ENCODE results near the gene SLC9C1. TPM values are rescaled to one million over a fixed set of nuclear protein-coding genes. Genes with fewer than 3 reads are reported as not detected.

Gene SLC9C1
- polyA plus RNA-seq (2011; rRNA removed) (not detected in 2 replicates), polyA minus RNA-seq (2011; rRNA and poly(A)+ RNA removed) (not detected in 2 replicates)

DNA sequence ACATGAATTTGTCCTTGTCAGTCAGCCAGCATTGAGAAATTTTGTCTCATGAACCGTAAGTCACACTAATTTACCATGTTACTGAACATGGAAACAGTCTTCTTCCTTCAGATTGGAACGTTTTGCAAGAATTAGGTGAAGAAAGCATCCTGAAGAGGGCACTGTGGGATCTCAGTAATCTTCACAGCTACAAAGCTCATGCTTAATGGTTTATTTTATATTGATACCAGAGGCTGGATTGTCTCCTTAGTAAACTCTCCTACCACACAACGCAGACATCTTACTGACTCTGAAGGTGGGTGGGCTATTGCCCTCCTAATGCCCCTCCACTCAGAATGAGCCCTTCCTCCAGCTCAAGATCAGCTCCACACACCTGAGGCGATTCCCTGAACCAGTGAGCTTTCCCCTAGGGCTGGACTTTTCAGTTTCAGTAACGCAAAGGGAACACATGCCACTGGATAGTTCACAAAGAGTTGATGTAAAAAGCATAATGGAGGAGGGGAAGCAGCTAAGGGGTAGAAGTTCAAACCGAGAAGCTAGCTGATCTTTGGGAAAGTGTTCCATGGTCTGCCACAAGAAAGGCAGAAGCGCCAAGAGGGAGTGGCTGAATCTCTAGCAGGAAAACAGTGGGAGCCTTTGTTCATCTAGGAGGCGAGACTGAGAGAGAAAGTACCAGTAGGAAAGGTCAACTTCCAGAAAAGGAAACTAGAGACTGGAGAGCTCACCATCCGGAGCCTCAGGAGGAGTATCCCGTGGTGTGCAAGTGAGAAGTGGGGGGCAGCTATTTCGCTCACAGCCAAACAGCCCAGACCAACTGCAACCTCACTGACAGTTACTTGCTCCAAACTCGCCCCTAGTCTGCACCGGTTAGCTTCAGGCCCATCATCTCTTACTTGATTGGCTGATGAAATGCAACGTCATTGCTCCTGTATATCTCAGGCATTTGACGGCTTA is at the start of gene SLC9C1:
SLC9C1 (minus strand) TSS at position 849 of the 954 bp plus-strand sequence. CDS start 7,425 bp downstream, outside the sequence.
- Histone ChIP-seq H3K36me3 (ENCODE audit: control insufficient read depth, insufficient read depth, low read length) (no peaks in the 10 kb centered on the region), H3K27me3 (ENCODE audit: control insufficient read depth, insufficient read depth, low read length) (no peaks in the 10 kb centered on the region), H3K4me3 (ENCODE audit: low read depth, low read length) (peak within 1 kb of the TSS; percentile 15)
- DNase-seq (ENCODE audit: low read depth), result peak; percentile 15
- ChIA-PET POLR2A (interaction anchor here (0.5 kb wide), 1 partner anchor 16 kb away, joined by 3 read pairs; no protein-coding TSS in a partner anchor), CTCF (interaction anchor here (0.6 to 4.1 kb wide), 31 partner anchors 8 to 240 kb away, joined by 3 to 36 read pairs (median 4); partner anchors contain the start of gene CD200)
- TF ChIP-seq, protein P1, sequence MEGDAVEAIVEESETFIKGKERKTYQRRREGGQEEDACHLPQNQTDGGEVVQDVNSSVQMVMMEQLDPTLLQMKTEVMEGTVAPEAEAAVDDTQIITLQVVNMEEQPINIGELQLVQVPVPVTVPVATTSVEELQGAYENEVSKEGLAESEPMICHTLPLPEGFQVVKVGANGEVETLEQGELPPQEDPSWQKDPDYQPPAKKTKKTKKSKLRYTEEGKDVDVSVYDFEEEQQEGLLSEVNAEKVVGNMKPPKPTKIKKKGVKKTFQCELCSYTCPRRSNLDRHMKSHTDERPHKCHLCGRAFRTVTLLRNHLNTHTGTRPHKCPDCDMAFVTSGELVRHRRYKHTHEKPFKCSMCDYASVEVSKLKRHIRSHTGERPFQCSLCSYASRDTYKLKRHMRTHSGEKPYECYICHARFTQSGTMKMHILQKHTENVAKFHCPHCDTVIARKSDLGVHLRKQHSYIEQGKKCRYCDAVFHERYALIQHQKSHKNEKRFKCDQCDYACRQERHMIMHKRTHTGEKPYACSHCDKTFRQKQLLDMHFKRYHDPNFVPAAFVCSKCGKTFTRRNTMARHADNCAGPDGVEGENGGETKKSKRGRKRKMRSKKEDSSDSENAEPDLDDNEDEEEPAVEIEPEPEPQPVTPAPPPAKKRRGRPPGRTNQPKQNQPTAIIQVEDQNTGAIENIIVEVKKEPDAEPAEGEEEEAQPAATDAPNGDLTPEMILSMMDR (IDR thresholded peaks at IDR 0.05; ENCODE audit: insufficient read depth, low read depth, low read length), result peak; percentile 70

DNA sequence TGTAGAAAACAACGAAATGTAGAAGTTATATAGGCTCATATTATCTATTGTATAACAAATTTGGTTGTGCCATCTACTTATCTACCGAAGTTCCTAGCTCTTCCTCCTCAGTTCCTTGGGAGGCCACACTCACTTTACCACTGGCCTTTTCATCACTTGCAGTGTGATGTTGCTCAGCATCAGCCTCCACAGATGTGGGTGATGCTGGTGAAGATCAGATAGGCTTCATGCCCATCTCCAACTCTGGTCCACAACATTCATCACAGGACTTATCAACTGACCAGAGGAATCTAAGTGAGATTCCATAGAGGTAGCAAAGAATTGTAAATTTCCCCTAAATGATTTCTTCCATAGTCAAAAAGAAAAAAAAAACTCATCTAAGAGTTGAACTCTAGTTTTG is 47.4 kb upstream of the SLC9C1 start:
- TF ChIP-seq, protein P1 (IDR thresholded peaks at IDR 0.05; ENCODE audit: insufficient read depth, low read depth, low read length), result no peak
- ChIA-PET CTCF (no interaction called here), POLR2A (no interaction called here)
- Histone ChIP-seq H3K4me3 (ENCODE audit: low read depth, low read length) (no peak overlapping the region), H3K36me3 (ENCODE audit: control insufficient read depth, insufficient read depth, low read length) (no peaks in the 10 kb centered on the region), H3K27me3 (ENCODE audit: control insufficient read depth, insufficient read depth, low read length) (peaks cover 5% of the 10 kb centered on the region)
- no peak for DNase-seq (ENCODE audit: low read depth)

- CTCF ChIA-PET, result no interaction called here
- TF ChIP-seq, protein P1 (IDR thresholded peaks at IDR 0.05; ENCODE audit: insufficient read depth, low read depth, low read length), result no peak
- POLR2A ChIA-PET, result no interaction called here
- H3K4me3 ChIP-seq (ENCODE audit: low read depth, low read length), result no peak overlapping the region
- peaks cover 8% of the 10 kb centered on the region for H3K27me3 ChIP-seq (ENCODE audit: control insufficient read depth, insufficient read depth, low read length)
- DNase-seq (ENCODE audit: low read depth), result no peak
- H3K36me3 ChIP-seq (ENCODE audit: control insufficient read depth, insufficient read depth, low read length), result no peaks in the 10 kb centered on the region
Observed at GRCh38 chr3:112339609-112340008, 45.6 kb upstream of the SLC9C1 start.

GRCh38 chr3:112339134-112339533 is 45.1 kb upstream of the SLC9C1 start:
- no peak for DNase-seq (ENCODE audit: low read depth)
- Histone ChIP-seq H3K4me3 (ENCODE audit: low read depth, low read length) (no peak overlapping the region), H3K27me3 (ENCODE audit: control insufficient read depth, insufficient read depth, low read length) (peaks cover 9% of the 10 kb centered on the region), H3K36me3 (ENCODE audit: control insufficient read depth, insufficient read depth, low read length) (no peaks in the 10 kb centered on the region)
- POLR2A ChIA-PET, result no interaction called here
- CTCF ChIA-PET, result interaction anchor here (1.7 kb wide), 1 partner anchor 34 kb away, joined by 5 read pairs; no protein-coding TSS in a partner anchor
- TF ChIP-seq, protein P1 (IDR thresholded peaks at IDR 0.05; ENCODE audit: insufficient read depth, low read depth, low read length), result no peak

DNA sequence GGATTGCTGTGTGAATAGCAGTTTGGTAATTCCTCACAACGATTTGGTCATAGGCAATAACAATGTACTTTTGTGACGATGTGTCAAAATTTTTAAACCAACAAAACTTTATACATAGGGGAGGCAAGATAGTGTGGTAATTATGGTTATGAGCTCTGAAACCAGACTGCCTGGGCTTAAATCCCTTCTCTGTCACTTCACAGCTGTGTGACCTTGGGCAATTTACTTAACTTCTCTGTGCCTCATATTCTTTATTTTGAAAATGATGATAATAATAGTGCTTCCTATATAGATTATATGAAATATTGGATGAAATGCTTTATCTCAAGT is 44.7 kb upstream of the SLC9C1 start:
- ChIA-PET POLR2A (no interaction called here), CTCF (interaction anchor here (1.7 kb wide), 1 partner anchor 33 kb away, joined by 5 read pairs; no protein-coding TSS in a partner anchor)
- Histone ChIP-seq H3K4me3 (ENCODE audit: low read depth, low read length) (no peak overlapping the region), H3K27me3 (ENCODE audit: control insufficient read depth, insufficient read depth, low read length) (peaks cover 11% of the 10 kb centered on the region), H3K36me3 (ENCODE audit: control insufficient read depth, insufficient read depth, low read length) (no peaks in the 10 kb centered on the region)
- TF ChIP-seq, protein P1 (IDR thresholded peaks at IDR 0.05; ENCODE audit: insufficient read depth, low read depth, low read length), result no peak
- no peak for DNase-seq (ENCODE audit: low read depth)

All from BJ (cell line).